H1 (cell line): ENCODE measurements around the gene NPC1L1.

Experiments used
- CHD1 ChIP-seq: IDR thresholded peaks from 2 replicates; pipeline ENCODE4 v1.6.1; 2012; ENCODE audit warnings: low read depth, low read length, improper control_type of control experiment
- EGR1 ChIP-seq: IDR thresholded peaks from 2 replicates; pipeline ENCODE4 v1.6.1; 2011; ENCODE audit warnings: low read depth, low read length, borderline replicate concordance
- EZH2 ChIP-seq: fragments of 200-600 bp; sonication (generic); IDR thresholded peaks from 2 replicates; pipeline ENCODE4 v1.7.1; 2012; ENCODE audit warnings: low read depth, mild to moderate bottlenecking, moderate library complexity, low read length, inconsistent platforms; ENCODE audit not compliant: severe bottlenecking
- HDAC2 ChIP-seq, 2 experiments: fragments of 300-600 bp in 1 of 2; sonication (generic) in 1 of 2; IDR thresholded peaks; 2 replicates each; pipeline ENCODE4 v1.6.1; 2011 to 2012; ENCODE audit warnings: low read depth in 2 of 2, low read length in 2 of 2, mild to moderate bottlenecking in 2 of 2, moderate library complexity in 2 of 2, borderline replicate concordance in 1 of 2, inconsistent platforms in 1 of 2
- MAFK ChIP-seq: IDR thresholded peaks from 2 replicates; pipeline ENCODE4 v1.6.1; 2012; ENCODE audit warnings: low read depth, mild to moderate bottlenecking, improper control_type of control experiment, low read length
- POLR2A ChIP-seq, 2 experiments: IDR thresholded peaks; 1 replicate in 1 of 2; 2 replicates in 1 of 2; pipeline ENCODE4 v1.6.1; 2011; ENCODE audit warnings: low read depth in 2 of 2, low read length in 2 of 2, mild to moderate bottlenecking in 2 of 2; ENCODE audit errors: control extremely low read depth in 1 of 2
- RAD21 ChIP-seq, 2 experiments: IDR thresholded peaks in 1 of 2; conservative IDR thresholded peaks in 1 of 2; 2 replicates each; pipeline ENCODE4 v1.6.1; 2011; ENCODE audit warnings: low read depth in 2 of 2, low read length in 2 of 2, improper control_type of control experiment in 1 of 2, inconsistent platforms in 1 of 2, mild to moderate bottlenecking in 1 of 2, moderate library complexity in 1 of 2
- TBP ChIP-seq: IDR thresholded peaks from 2 replicates; pipeline ENCODE4 v1.6.1; 2011; ENCODE audit warnings: low read depth, low read length, improper control_type of control experiment
- TF ChIP-seq, protein P1 (sequence below), 3 experiments: IDR thresholded peaks; 1 replicate in 2 of 3; 2 replicates in 1 of 3; pipeline versions ENCODE4 v1.5.1 to v1.6.1; 2011; ENCODE audit warnings: low read length in 3 of 3, mild to moderate bottlenecking in 3 of 3, inconsistent platforms in 2 of 3, low read depth in 1 of 3, moderate library complexity in 1 of 3; ENCODE audit not compliant: insufficient read depth in 1 of 3; ENCODE audit errors: control extremely low read depth in 1 of 3
- TF ChIP-seq, protein P2 (sequence below): IDR thresholded peaks from 2 replicates; pipeline ENCODE4 v1.6.1; 2012; ENCODE audit warnings: inconsistent platforms

DNA sequence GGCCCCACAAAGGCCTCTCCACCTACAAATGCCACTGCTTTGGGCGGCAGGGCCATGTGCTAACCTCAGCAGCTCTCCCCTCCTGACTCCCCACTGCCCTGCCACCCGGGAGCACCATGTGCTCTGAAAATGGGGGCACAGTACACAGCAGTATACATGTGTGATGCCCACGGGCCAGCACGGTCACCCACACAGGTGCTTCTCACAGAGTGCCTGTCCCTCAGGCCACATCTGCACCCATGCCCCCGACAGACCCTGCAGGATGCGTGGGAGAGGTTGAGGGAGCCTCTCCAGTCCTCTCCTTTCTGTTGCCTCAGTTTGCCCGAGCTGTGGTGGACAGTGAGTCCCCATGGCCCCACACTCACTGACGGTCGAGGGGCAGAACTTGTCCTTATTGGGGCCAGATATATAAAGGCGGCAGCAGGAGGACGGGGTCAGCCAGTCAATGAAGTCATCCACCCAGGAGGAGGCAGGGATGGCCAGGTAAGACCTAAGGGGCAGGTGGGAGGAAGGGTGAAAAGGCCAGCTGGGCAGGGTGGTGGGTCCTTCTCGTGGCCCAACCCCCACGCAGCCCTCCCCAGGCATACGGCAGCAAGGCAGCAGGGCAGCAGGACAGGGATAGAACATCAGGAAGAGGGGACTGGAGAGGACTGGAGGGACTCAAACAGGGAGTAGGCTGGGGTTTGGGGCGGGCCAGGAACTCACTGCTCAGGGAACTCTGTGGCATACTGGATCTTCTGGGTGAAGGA lies 19.6 kb downstream of the NPC1L1 start:
- no peak for TF ChIP-seq POLR2A (IDR thresholded peaks at IDR 0.05; ENCODE audit: control extremely low read depth in 1 of 2, low read depth in 2 of 2, low read length in 2 of 2)
- no peak for TF ChIP-seq TBP
- TF ChIP-seq, protein P1, sequence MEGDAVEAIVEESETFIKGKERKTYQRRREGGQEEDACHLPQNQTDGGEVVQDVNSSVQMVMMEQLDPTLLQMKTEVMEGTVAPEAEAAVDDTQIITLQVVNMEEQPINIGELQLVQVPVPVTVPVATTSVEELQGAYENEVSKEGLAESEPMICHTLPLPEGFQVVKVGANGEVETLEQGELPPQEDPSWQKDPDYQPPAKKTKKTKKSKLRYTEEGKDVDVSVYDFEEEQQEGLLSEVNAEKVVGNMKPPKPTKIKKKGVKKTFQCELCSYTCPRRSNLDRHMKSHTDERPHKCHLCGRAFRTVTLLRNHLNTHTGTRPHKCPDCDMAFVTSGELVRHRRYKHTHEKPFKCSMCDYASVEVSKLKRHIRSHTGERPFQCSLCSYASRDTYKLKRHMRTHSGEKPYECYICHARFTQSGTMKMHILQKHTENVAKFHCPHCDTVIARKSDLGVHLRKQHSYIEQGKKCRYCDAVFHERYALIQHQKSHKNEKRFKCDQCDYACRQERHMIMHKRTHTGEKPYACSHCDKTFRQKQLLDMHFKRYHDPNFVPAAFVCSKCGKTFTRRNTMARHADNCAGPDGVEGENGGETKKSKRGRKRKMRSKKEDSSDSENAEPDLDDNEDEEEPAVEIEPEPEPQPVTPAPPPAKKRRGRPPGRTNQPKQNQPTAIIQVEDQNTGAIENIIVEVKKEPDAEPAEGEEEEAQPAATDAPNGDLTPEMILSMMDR (IDR thresholded peaks at IDR 0.05; ENCODE audit: control extremely low read depth in 1 of 3, insufficient read depth in 1 of 3, low read depth in 1 of 3, low read length in 3 of 3): no peak
- no peak for TF ChIP-seq EGR1
- TF ChIP-seq, protein P2, sequence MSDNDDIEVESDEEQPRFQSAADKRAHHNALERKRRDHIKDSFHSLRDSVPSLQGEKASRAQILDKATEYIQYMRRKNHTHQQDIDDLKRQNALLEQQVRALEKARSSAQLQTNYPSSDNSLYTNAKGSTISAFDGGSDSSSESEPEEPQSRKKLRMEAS: no peak
- TF ChIP-seq RAD21 (IDR thresholded peaks at IDR 0.05 in 1 of 2, conservative IDR thresholded peaks at IDR 0.05 in 1 of 2; ENCODE audit: low read depth in 2 of 2, low read length in 2 of 2): no peak
- TF ChIP-seq HDAC2 (IDR thresholded peaks at IDR 0.05; ENCODE audit: borderline replicate concordance in 1 of 2, low read depth in 2 of 2, low read length in 2 of 2): no peak
- no peak for TF ChIP-seq MAFK
- TF ChIP-seq EZH2: no peak
- TF ChIP-seq CHD1: no peak
